ENCODE results near the gene OR2M7. TPM values are rescaled to one million over a fixed set of nuclear protein-coding genes. Genes with fewer than 3 reads are reported as not detected.

OR2M7 gene
- total and polyA plus RNA-seq, 2 of the 8 experiments (the other 6 are each of a cell fraction or from before 2014, with no cell fraction given) = not detected

- Histone ChIP-seq H3K79me2 (ENCODE audit: control insufficient read depth in 1 of 2, insufficient read depth in 2 of 2, low read length in 2 of 2) (no peaks in the 10 kb centered on the region), H4K5ac (ENCODE audit: insufficient read length, low read depth, low read length) (no peak within 1 kb of the TSS), H3K79me1 (ENCODE audit: low read depth, low read length) (no peaks in the 10 kb centered on the region), H2AK5ac (ENCODE audit: low read depth, low read length) (no peak within 1 kb of the TSS), H3K23me2 (ENCODE audit: low read depth, low read length) (no peaks in the 10 kb centered on the region), H3K4me1 (replicated peaks in 1 of 4; ENCODE audit: control insufficient read depth in 3 of 4, insufficient read depth in 4 of 4, low read length in 3 of 4) (no peaks in the 10 kb centered on the region), H3K9me3 (ENCODE audit: insufficient read depth in 2 of 2, low read depth in 1 of 2, low read length in 1 of 2) (peaks cover 58 to 61% of the 10 kb centered on the region in 2 experiments), H3K27ac (ENCODE audit: low read depth, low read length) (no peak within 1 kb of the TSS), H3K14ac (ENCODE audit: insufficient read length) (no peak within 1 kb of the TSS), H3K18ac (ENCODE audit: extremely low read depth, low read length) (no peak within 1 kb of the TSS), H2BK5ac (ENCODE audit: low read depth, low read length) (no peak within 1 kb of the TSS), H2BK15ac (ENCODE audit: low read length) (no peak within 1 kb of the TSS), H2BK20ac (ENCODE audit: low read length) (no peak within 1 kb of the TSS), H3K4me2 (ENCODE audit: insufficient read depth in 1 of 2, low read depth in 2 of 2, low read length in 2 of 2) (no peak within 1 kb of the TSS), H2AFZ (ENCODE audit: low read length) (no peak within 1 kb of the TSS), H3K4me3 (ENCODE audit: extremely low read depth in 1 of 4, insufficient read depth in 2 of 4, low read depth in 3 of 4, low read length in 4 of 4) (no peak within 1 kb of the TSS), H4K91ac (replicated peaks; ENCODE audit: insufficient read length, low read length) (no peak within 1 kb of the TSS), H3K27me3 (replicated peaks in 1 of 4; ENCODE audit: control insufficient read depth in 3 of 4, extremely low read depth in 1 of 4, insufficient read depth in 3 of 4, low read length in 3 of 4) (no peaks in the 10 kb centered on the region), H2BK12ac (ENCODE audit: low read depth, low read length) (no peak within 1 kb of the TSS), H3K4ac (replicated peaks; ENCODE audit: insufficient read length, low read depth, low read length) (no peak within 1 kb of the TSS), H3K9ac (replicated peaks in 1 of 4; ENCODE audit: extremely low read depth in 1 of 4, low read depth in 3 of 4, low read length in 3 of 4) (no peak within 1 kb of the TSS), H3K56ac (replicated peaks; ENCODE audit: insufficient read length, low read depth, low read length) (no peak within 1 kb of the TSS), H4K20me1 (replicated peaks in 1 of 2; ENCODE audit: control insufficient read depth in 1 of 2, insufficient read depth in 2 of 2, low read length in 2 of 2) (no peaks in the 10 kb centered on the region), H4K8ac (ENCODE audit: extremely low read depth, insufficient read depth, low read length) (no peak within 1 kb of the TSS), H3K36me3 (ENCODE audit: control insufficient read depth in 2 of 4, insufficient read depth in 4 of 4, low read length in 3 of 4) (no peaks in the 10 kb centered on the region), H2BK120ac (replicated peaks; ENCODE audit: low read depth, low read length) (no peak within 1 kb of the TSS), H3K23ac (ENCODE audit: insufficient read length) (no peak within 1 kb of the TSS)
- DNase-seq (ENCODE audit: low read depth in 1 of 2, low spot score in 2 of 2) = no peak
- CTCF ChIA-PET (ENCODE audit: partially characterized antibody) = no interaction called here
- POLR2A ChIA-PET (ENCODE audit: partially characterized antibody) = no interaction called here
- no peak for FAIRE-seq
- WGBS, 2 experiments (ENCODE audit: extremely low coverage in 1 of 2, insufficient coverage in 1 of 2, insufficient read length in 1 of 2, insufficient replicate concordance in 2 of 2, low coverage in 1 of 2, low lambda C conversion rate in 2 of 2, missing lambda C conversion rate in 1 of 2) = 40% methylated on average over 1 of the region's 1 CpG; no CpG with 5 or more reads in 1 of the 2 experiments
- no peak for TF ChIP-seq SP4 (IDR thresholded peaks at IDR 0.05; ENCODE audit: low read length)
- TF ChIP-seq CHD1 (IDR thresholded peaks at IDR 0.05; ENCODE audit: low read depth, low read length) = no peak
- no peak for TF ChIP-seq CTCF (IDR thresholded peaks at IDR 0.05; ENCODE audit: control extremely low read depth in 1 of 3, insufficient read depth in 1 of 3, low read depth in 1 of 3, low read length in 3 of 3)
- TF ChIP-seq SIX5 (IDR thresholded peaks at IDR 0.05; ENCODE audit: low read depth, low read length) = no peak
- TF ChIP-seq TEAD4 (IDR thresholded peaks at IDR 0.05; ENCODE audit: low read depth, low read length) = no peak
- TF ChIP-seq CTBP2 (IDR thresholded peaks at IDR 0.05; ENCODE audit: borderline replicate concordance, insufficient read depth, insufficient read length, low read length) = no peak
- TF ChIP-seq CBX8 (IDR thresholded peaks at IDR 0.05; ENCODE audit: borderline replicate concordance, low read depth, low read length) = no peak
- no peak for TF ChIP-seq SAP30 (IDR thresholded peaks at IDR 0.05; ENCODE audit: insufficient read depth, insufficient replicate concordance, low read length)
- no peak for TF ChIP-seq USF2 (IDR thresholded peaks at IDR 0.05; ENCODE audit: low read length)
- TF ChIP-seq HDAC6 (IDR thresholded peaks at IDR 0.05; ENCODE audit: low read depth, low read length) = no peak
- no peak for TF ChIP-seq SRF (IDR thresholded peaks at IDR 0.05; ENCODE audit: low read depth, low read length)
- no peak for TF ChIP-seq YY1 (IDR thresholded peaks at IDR 0.05; ENCODE audit: low read depth, low read length)
Observed at GRCh38 chr1:248277876-248278275, 46.5 kb downstream of the OR2M7 start, which contains the start of gene OR2T33. Gene OR2T33 (minus strand): TSS chr1:248277976. CDS start chr1:248273814, 4,162 bp downstream.
